WTC11 (cell line): ENCODE measurements around the gene AGBL1. TPM values are rescaled to one million over a fixed set of nuclear protein-coding genes. Genes with fewer than 3 reads are reported as not detected.

ENCODE experiments used
- ATAC-seq: fragments of 200-7000 bp; cut with Tn5 transposase; 2 replicates; pipeline ENCODE4 v1.10.0; 2021; ENCODE audit warnings: mild to moderate bottlenecking, moderate library complexity
- CTCF ChIA-PET: fragments of 300-600 bp; sonication (Branson Sonifier 250); formaldehyde crosslinking; loops from one replicate; lab custom pipeline; 2021; ENCODE audit warnings: antibody characterized with exemption; lab: Charles Lee
- POLR2A ChIA-PET: fragments of 350-600 bp; sonication (Branson Sonifier 250); formaldehyde crosslinking; loops from one replicate; lab custom pipeline; 2021; ENCODE audit warnings: antibody characterized with exemption; lab: Charles Lee
- DNase-seq: peaks from one replicate; pipeline ENCODE4 v3.0.0; 2021; ENCODE audit warnings: low spot score
- H3K27ac Mint-ChIP-seq: 2 replicates; pipeline ENCODE4 v1.8.0; 2021; ENCODE audit warnings: mixed read lengths
- H3K27me3 Mint-ChIP-seq: 2 replicates; pipeline ENCODE4 v1.8.0; 2021; ENCODE audit warnings: low read depth, mild to moderate bottlenecking, moderate library complexity, mixed read lengths
- H3K36me3 Mint-ChIP-seq: 2 replicates; pipeline ENCODE4 v1.8.0; 2021; ENCODE audit warnings: mixed read lengths
- H3K4me1 Mint-ChIP-seq: 2 replicates; pipeline ENCODE4 v1.8.0; 2022; ENCODE audit warnings: mixed read lengths
- H3K4me3 Mint-ChIP-seq: 2 replicates; pipeline ENCODE4 v1.8.0; 2021; ENCODE audit warnings: mild to moderate bottlenecking, moderate library complexity, mixed read lengths
- H3K9me3 Mint-ChIP-seq: 2 replicates; pipeline ENCODE4 v1.8.0; 2021; ENCODE audit warnings: mixed read lengths
- ARID4B ChIP-seq: sonication (generic); formaldehyde crosslinking; IDR thresholded peaks from 2 replicates; pipeline ENCODE4 v1.8.0; 2023; ENCODE audit warnings: missing genetic modification reagents, mild to moderate bottlenecking, borderline replicate concordance
- ERG ChIP-seq: fragments of 250-450 bp; sonication (Bioruptor Pico); IDR thresholded peaks from 2 replicates; pipeline ENCODE4 v1.8.0; 2021; ENCODE audit warnings: mild to moderate bottlenecking
- FOXP4 ChIP-seq: sonication (generic); formaldehyde crosslinking; IDR thresholded peaks from 2 replicates; pipeline ENCODE4 v1.8.0; 2022; ENCODE audit warnings: mild to moderate bottlenecking, missing genetic modification reagents
- IRF1 ChIP-seq: sonication (generic); formaldehyde crosslinking; IDR thresholded peaks from 2 replicates; pipeline ENCODE4 v1.8.0; 2023; ENCODE audit warnings: missing genetic modification reagents
- JAZF1 ChIP-seq: fragments of 250-450 bp; sonication (Bioruptor Pico); IDR thresholded peaks from 2 replicates; pipeline ENCODE4 v1.9.0; 2021; ENCODE audit warnings: moderate library complexity, mild to moderate bottlenecking, inconsistent platforms
- PREB ChIP-seq: sonication (generic); formaldehyde crosslinking; IDR thresholded peaks from 2 replicates; pipeline ENCODE4 v1.8.1; 2022; ENCODE audit warnings: mild to moderate bottlenecking, missing genetic modification reagents, moderate library complexity, borderline replicate concordance
- SMAD3 ChIP-seq: sonication (generic); formaldehyde crosslinking; IDR thresholded peaks from 2 replicates; pipeline ENCODE4 v1.8.0; 2022; ENCODE audit warnings: missing genetic modification reagents, mild to moderate bottlenecking, borderline replicate concordance
- TP53 ChIP-seq: sonication (generic); formaldehyde crosslinking; IDR thresholded peaks from 2 replicates; pipeline ENCODE4 v1.8.1; 2023; ENCODE audit warnings: mild to moderate bottlenecking, missing genetic modification reagents
- ZNF138 ChIP-seq: sonication (generic); formaldehyde crosslinking; conservative IDR thresholded peaks from 2 replicates; pipeline ENCODE4 v1.8.1; 2022; ENCODE audit warnings: mild to moderate bottlenecking, moderate library complexity, missing genetic modification reagents
- total RNA-seq: library from RNA; stranded (reverse); gene quantifications from 3 replicates; pipeline ENCODE4 v1.2.3, GENCODE V29; 2021
- TF ChIP-seq, protein P1 (sequence below): sonication (generic); formaldehyde crosslinking; IDR thresholded peaks from 2 replicates; pipeline ENCODE4 v1.8.1; 2022; ENCODE audit warnings: low read depth, mild to moderate bottlenecking, moderate library complexity, missing genetic modification reagents, borderline replicate concordance
- TF ChIP-seq, protein P2 (sequence below): sonication (generic); formaldehyde crosslinking; IDR thresholded peaks from 2 replicates; pipeline ENCODE4 v1.8.1; 2022; ENCODE audit warnings: low read depth, missing genetic modification reagents, borderline replicate concordance
- TF ChIP-seq, protein P3 (sequence below): sonication (generic); formaldehyde crosslinking; IDR thresholded peaks from 2 replicates; pipeline ENCODE4 v1.8.1; 2023; ENCODE audit warnings: mild to moderate bottlenecking, missing genetic modification reagents, moderate library complexity
- TF ChIP-seq, protein P4 (sequence below): sonication (generic); formaldehyde crosslinking; IDR thresholded peaks from 2 replicates; pipeline ENCODE4 v1.8.0; 2023; ENCODE audit warnings: mild to moderate bottlenecking, missing genetic modification reagents
- TF ChIP-seq, protein P5 (sequence below): sonication (generic); formaldehyde crosslinking; IDR thresholded peaks from 2 replicates; pipeline ENCODE4 v1.8.1; 2022; ENCODE audit warnings: mild to moderate bottlenecking, moderate library complexity, missing genetic modification reagents
- TF ChIP-seq, protein P6 (sequence below): fragments of 250-450 bp; sonication (Bioruptor Pico); IDR thresholded peaks from 2 replicates; pipeline ENCODE4 v1.9.0; 2021; ENCODE audit warnings: mild to moderate bottlenecking

AGBL1 gene
- total RNA-seq, 1 experiment from 2014 or later: not detected

DNA sequence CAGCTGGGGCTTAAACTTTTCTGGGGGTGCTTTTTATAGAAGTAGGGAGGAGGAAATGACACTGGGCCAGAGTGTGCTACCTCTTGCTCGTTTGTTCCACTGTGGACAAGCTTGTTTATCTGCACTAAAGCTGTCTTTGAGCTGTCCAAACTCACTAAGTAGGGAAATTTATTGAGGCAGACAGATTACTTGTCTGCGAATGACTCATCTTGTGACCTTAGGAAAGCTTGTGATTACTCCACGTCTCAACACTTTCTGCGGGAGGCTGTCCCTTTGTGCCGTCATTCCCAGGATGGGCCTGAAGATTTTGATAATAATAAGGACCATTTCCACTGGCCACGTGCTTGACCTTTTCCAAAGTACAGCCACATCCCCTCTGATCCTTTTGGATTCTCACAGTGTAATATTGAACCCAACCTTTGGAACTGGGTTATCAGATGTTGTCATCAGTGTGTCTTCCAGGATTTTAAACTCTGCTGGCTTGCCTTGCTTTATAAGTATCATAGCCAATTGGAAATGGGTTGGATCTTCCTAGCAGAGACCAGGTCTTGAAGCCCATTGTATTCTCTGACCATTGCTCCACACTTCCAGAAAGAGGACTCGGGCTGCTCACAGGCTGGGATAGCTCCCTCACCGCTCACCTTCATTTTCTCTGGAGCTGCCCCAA, 84.7 kb downstream of the AGBL1 start:
- H3K4me3 Mint-ChIP-seq: no peak overlapping the region
- no peak for ATAC-seq
- TF ChIP-seq ARID4B (no peak), TP53 (no peak), SMAD3 (CRISPR knock-in tag) (no peak), JAZF1 (CRISPR knock-in tag) (no peak), IRF1 (CRISPR knock-in tag) (no peak), FOXP4 (CRISPR knock-in tag) (no peak), PREB (no peak), ERG (CRISPR knock-in tag) (no peak), ZNF138 (CRISPR knock-in tag) (no peak)
- TF ChIP-seq, protein P1, sequence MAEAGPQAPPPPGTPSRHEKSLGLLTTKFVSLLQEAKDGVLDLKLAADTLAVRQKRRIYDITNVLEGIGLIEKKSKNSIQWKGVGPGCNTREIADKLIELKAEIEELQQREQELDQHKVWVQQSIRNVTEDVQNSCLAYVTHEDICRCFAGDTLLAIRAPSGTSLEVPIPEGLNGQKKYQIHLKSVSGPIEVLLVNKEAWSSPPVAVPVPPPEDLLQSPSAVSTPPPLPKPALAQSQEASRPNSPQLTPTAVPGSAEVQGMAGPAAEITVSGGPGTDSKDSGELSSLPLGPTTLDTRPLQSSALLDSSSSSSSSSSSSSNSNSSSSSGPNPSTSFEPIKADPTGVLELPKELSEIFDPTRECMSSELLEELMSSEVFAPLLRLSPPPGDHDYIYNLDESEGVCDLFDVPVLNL: no peak
- TF ChIP-seq, protein P2, sequence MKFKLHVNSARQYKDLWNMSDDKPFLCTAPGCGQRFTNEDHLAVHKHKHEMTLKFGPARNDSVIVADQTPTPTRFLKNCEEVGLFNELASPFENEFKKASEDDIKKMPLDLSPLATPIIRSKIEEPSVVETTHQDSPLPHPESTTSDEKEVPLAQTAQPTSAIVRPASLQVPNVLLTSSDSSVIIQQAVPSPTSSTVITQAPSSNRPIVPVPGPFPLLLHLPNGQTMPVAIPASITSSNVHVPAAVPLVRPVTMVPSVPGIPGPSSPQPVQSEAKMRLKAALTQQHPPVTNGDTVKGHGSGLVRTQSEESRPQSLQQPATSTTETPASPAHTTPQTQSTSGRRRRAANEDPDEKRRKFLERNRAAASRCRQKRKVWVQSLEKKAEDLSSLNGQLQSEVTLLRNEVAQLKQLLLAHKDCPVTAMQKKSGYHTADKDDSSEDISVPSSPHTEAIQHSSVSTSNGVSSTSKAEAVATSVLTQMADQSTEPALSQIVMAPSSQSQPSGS (CRISPR knock-in tag): no peak
- TF ChIP-seq, protein P3, sequence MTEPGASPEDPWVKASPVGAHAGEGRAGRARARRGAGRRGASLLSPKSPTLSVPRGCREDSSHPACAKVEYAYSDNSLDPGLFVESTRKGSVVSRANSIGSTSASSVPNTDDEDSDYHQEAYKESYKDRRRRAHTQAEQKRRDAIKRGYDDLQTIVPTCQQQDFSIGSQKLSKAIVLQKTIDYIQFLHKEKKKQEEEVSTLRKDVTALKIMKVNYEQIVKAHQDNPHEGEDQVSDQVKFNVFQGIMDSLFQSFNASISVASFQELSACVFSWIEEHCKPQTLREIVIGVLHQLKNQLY (CRISPR knock-in tag): no peak
- TF ChIP-seq, protein P4, sequence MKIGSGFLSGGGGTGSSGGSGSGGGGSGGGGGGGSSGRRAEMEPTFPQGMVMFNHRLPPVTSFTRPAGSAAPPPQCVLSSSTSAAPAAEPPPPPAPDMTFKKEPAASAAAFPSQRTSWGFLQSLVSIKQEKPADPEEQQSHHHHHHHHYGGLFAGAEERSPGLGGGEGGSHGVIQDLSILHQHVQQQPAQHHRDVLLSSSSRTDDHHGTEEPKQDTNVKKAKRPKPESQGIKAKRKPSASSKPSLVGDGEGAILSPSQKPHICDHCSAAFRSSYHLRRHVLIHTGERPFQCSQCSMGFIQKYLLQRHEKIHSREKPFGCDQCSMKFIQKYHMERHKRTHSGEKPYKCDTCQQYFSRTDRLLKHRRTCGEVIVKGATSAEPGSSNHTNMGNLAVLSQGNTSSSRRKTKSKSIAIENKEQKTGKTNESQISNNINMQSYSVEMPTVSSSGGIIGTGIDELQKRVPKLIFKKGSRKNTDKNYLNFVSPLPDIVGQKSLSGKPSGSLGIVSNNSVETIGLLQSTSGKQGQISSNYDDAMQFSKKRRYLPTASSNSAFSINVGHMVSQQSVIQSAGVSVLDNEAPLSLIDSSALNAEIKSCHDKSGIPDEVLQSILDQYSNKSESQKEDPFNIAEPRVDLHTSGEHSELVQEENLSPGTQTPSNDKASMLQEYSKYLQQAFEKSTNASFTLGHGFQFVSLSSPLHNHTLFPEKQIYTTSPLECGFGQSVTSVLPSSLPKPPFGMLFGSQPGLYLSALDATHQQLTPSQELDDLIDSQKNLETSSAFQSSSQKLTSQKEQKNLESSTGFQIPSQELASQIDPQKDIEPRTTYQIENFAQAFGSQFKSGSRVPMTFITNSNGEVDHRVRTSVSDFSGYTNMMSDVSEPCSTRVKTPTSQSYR (CRISPR knock-in tag): no peak
- TF ChIP-seq, protein P5, sequence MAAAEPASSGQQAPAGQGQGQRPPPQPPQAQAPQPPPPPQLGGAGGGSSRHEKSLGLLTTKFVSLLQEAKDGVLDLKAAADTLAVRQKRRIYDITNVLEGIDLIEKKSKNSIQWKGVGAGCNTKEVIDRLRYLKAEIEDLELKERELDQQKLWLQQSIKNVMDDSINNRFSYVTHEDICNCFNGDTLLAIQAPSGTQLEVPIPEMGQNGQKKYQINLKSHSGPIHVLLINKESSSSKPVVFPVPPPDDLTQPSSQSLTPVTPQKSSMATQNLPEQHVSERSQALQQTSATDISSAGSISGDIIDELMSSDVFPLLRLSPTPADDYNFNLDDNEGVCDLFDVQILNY (CRISPR knock-in tag): no peak
- TF ChIP-seq, protein P6, sequence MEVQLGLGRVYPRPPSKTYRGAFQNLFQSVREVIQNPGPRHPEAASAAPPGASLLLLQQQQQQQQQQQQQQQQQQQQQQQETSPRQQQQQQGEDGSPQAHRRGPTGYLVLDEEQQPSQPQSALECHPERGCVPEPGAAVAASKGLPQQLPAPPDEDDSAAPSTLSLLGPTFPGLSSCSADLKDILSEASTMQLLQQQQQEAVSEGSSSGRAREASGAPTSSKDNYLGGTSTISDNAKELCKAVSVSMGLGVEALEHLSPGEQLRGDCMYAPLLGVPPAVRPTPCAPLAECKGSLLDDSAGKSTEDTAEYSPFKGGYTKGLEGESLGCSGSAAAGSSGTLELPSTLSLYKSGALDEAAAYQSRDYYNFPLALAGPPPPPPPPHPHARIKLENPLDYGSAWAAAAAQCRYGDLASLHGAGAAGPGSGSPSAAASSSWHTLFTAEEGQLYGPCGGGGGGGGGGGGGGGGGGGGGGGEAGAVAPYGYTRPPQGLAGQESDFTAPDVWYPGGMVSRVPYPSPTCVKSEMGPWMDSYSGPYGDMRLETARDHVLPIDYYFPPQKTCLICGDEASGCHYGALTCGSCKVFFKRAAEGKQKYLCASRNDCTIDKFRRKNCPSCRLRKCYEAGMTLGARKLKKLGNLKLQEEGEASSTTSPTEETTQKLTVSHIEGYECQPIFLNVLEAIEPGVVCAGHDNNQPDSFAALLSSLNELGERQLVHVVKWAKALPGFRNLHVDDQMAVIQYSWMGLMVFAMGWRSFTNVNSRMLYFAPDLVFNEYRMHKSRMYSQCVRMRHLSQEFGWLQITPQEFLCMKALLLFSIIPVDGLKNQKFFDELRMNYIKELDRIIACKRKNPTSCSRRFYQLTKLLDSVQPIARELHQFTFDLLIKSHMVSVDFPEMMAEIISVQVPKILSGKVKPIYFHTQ (CRISPR knock-in tag): no peak

More for the DNA sequence above, 84.7 kb downstream of the AGBL1 start:
- H3K27me3 Mint-ChIP-seq: no peaks in the 10 kb centered on the region
- CTCF ChIA-PET: no interaction called here
- no peak for DNase-seq
- peaks cover 34% of the 10 kb centered on the region for H3K4me1 Mint-ChIP-seq
- no peak overlapping the region for H3K27ac Mint-ChIP-seq
- no peaks in the 10 kb centered on the region for H3K36me3 Mint-ChIP-seq
- POLR2A ChIA-PET: no interaction called here
- H3K9me3 Mint-ChIP-seq: 0 out of 2 replicates have a peak, but pooled peaks cover 10% of the 10 kb centered on the region
